GM12872 (cell line): Measurements from ENCODE around the gene SORCS2.

ENCODE experiments used
- CTCF ChIP-seq: IDR thresholded peaks from 3 replicates; pipeline ENCODE4 v1.5.1; 2011; ENCODE audit warnings: low read depth, mild to moderate bottlenecking, low read length, moderate library complexity; ENCODE audit not compliant: insufficient read depth

The SORCS2 gene

GRCh38 chr4:7630568-7631287, 438.4 kb downstream of the SORCS2 start:
- no peak for TF ChIP-seq CTCF

GRCh38 chr4:7631288-7632014, 439.1 kb downstream of the SORCS2 start:
- TF ChIP-seq CTCF = no peak

GRCh38 chr4:7632341-7632740, 440.0 kb downstream of the SORCS2 start:
- no peak for TF ChIP-seq CTCF

GRCh38 chr4:7632971-7633370, 440.6 kb downstream of the SORCS2 start:
- TF ChIP-seq CTCF = no peak

- no peak for TF ChIP-seq CTCF
These were observed 442.4 kb downstream of the SORCS2 start for GRCh38 chr4:7634661-7635251.

GRCh38 chr4:7635445-7636239, 443.3 kb downstream of the SORCS2 start:
- no peak for TF ChIP-seq CTCF

GRCh38 chr4:7636240-7636508, 443.8 kb downstream of the SORCS2 start:
- no peak for TF ChIP-seq CTCF
